ENCODE results near the gene ST3GAL3. TPM values are rescaled to one million over a fixed set of nuclear protein-coding genes. Genes with fewer than 3 reads are reported as not detected.

The ST3GAL3 gene
- total and polyA plus RNA-seq, 2 of the 13 experiments (the other 11 are each of a cell fraction or from before 2014, with no cell fraction given), result 5.1 to 8.1 TPM

- TF ChIP-seq ZNF687 (CRISPR knock-in tag; IDR thresholded peaks at IDR 0.05) (peak; percentile 93), ZNF431 (CRISPR knock-in tag; IDR thresholded peaks at IDR 0.05; ENCODE audit: borderline replicate concordance, low read depth) (peak; percentile 80; the same call in 1 of the 2 replicates), SIN3A (IDR thresholded peaks at IDR 0.05; ENCODE audit: borderline replicate concordance, low read depth, low read length) (peak; percentile 94; the same call in 1 of the 2 replicates), ZNF207 (IDR thresholded peaks at IDR 0.05; ENCODE audit: borderline replicate concordance) (no peak), RFX5 (IDR thresholded peaks at IDR 0.05; ENCODE audit: low read depth, low read length) (peak; percentile 61; the same call in 1 of the 2 replicates), ZNF564 (CRISPR knock-in tag; IDR thresholded peaks at IDR 0.05) (peak; percentile 81), MAX (IDR thresholded peaks at IDR 0.05) (peak; percentile 92), LBX2 (CRISPR knock-in tag; IDR thresholded peaks at IDR 0.05; ENCODE audit: borderline replicate concordance) (no peak; the same call in 1 of the 2 replicates), EEA1 (CRISPR knock-in tag; IDR thresholded peaks at IDR 0.05; ENCODE audit: borderline replicate concordance) (0 out of 2 replicates have a peak, but pooled peaks have one; percentile 62), POLR2AphosphoS5 (IDR thresholded peaks at IDR 0.05; ENCODE audit: low read depth, low read length) (peak; percentile 63), ZNF333 (CRISPR knock-in tag; IDR thresholded peaks at IDR 0.05; ENCODE audit: borderline replicate concordance) (0 out of 2 replicates have a peak, but pooled peaks have one; percentile 29), ZNF572 (CRISPR knock-in tag; IDR thresholded peaks at IDR 0.05) (0 out of 2 replicates have a peak, but pooled peaks have one; percentile 59), WIZ (CRISPR knock-in tag; IDR thresholded peaks at IDR 0.05) (no peak), ZNF33B (CRISPR knock-in tag; IDR thresholded peaks at IDR 0.05) (no peak), CSRNP1 (CRISPR knock-in tag; IDR thresholded peaks at IDR 0.05) (peak; percentile 74; the same call in 1 of the 2 replicates), BATF2 (CRISPR knock-in tag; IDR thresholded peaks at IDR 0.05) (no peak), POLR2G (IDR thresholded peaks at IDR 0.05; ENCODE audit: low read depth, low read length) (peak; percentile 70; the same call in 1 of the 2 replicates), ZNF329 (CRISPR knock-in tag; IDR thresholded peaks at IDR 0.05; ENCODE audit: low read depth) (no peak), ZNF607 (CRISPR knock-in tag; IDR thresholded peaks at IDR 0.05; ENCODE audit: borderline replicate concordance) (peak; percentile 92; the same call in 1 of the 2 replicates), GPBP1L1 (CRISPR knock-in tag; IDR thresholded peaks at IDR 0.05) (no peak)
These were observed 267.3 kb downstream of the ST3GAL3 start, which contains the start of gene ATP6V0B (continued) for GRCh38 chr1:43974443-43975248.

Measured in HepG2 (cell line).